ENCODE measurements around the gene CARD8. TPM values are rescaled to one million over a fixed set of nuclear protein-coding genes. Genes with fewer than 3 reads are reported as not detected.

Gene CARD8
- total RNA-seq, 1 donor from 2014 or later: 22.9 TPM

DNA sequence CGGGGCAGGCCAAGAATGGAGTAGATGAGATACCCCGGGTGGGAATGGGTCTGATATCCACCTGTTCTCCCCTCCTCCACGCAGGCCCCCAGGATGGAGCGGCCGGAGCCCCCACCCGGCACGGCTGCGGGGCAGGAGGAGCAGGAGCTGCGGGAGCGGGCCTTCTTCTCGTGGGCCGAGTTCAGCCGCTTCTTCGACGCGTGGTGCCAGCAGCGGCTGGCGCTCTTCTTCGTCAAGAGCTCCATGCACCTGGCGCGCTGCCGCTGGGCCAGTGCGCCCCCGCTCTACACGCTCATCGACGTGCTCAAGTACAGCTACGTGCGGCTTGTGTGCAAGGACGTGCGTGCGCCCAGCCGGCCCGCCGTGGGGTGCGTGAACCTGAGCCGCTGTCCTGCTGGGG lies 84.0 kb downstream of the CARD8 start:
- no peak for DNase-seq (ENCODE audit: low spot score)

DNA sequence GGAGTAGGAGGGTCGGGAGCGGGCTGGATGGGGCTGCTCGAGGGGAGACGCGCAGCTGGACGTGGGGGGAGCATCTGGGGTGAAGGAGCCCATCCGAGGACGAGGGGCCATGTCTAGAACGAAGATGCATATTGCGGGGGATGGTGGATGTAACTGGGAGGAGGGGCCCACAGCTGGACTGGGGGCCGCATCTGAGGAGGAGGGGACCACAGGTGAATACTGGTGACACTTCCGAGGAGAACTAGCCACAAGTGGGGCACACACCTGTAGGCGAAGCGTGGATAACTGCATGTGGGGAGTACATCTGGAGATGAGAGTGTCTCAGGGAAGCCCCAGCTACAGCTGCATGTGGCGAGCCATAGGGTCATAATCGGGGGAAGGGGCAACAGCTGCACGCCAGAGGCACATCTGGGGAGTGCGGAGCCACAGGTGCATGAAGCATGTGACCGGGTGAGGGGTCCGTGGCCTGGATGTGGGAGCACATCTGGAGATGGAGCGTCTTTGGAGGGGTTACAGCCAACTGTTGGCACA lies 84.8 kb downstream of the CARD8 start:
- DNase-seq (ENCODE audit: low spot score): no peak

DNA sequence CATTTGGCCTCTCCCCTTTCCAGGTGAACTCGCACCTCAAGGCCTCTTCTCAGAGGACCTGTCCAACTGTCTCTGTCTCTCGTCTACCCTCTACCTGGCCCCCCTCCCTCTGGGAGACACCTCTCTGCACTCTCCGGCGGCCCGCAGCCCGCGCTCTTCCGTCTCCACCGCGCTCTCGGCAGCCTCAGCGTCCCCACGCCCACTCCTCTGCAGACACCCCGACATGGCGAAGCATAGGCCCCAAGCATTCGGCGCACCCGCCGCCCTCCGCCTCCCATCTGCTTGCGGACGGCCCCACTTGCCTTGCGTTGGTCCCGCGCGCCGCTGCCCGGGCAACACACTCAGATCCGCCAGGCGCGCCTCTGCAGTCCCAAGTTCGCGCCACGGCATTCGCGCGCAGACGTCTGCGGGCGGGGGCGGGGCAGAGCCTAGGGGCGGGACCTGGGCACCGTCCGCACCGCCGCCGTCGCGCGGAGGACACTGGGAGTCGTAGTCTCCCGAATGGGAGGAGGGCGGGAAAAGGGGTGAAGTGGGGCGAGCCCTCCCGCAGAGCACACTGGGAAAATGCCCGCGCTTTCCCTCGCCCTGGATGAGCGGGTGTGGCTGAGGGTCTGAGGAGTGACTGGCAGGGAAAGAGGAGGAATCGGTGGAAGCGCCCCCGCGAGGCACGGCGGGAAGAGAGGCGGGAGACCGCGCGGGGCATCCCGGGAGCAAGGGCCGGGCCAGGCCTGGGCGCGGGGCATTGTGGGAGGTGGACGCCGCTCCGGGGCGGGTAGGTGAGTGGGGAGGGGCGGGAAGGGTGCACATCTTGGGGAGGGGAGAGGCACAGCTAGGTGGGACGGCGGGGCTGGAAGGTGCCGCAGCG lies 85.5 kb downstream of the CARD8 start, which contains the start of the genes LIG1 and ZSWIM9:
LIG1 (minus strand) TSS at position 406 of the 865 bp plus-strand sequence. CDS start 4,778 bp downstream, outside the sequence.
ZSWIM9 (plus strand) TSS at position 742 of the 865 bp plus-strand sequence. CDS start 1,123 bp downstream, outside the sequence.
- DNase-seq (ENCODE audit: low spot score): peak; percentile 99

DNA sequence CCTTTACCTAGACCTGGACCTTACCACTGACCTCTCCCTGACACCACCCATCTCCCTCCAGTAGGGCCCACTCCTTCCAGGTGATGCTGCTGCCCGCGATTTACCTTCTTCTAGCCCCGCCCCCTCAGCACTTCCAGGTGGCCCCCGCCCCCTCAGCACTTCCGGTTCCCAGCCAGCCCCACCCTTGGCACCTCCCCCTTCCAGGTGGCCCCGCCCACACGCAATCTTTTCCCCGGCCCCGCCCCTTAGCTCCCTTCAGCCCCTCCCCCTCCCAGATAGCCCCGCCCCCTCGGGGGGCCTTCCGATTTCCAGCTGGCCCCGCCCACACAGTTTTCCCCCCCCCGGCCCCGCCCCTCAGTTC lies 86.2 kb downstream of the CARD8 start:
- DNase-seq (ENCODE audit: low spot score): peak; percentile 44

DNA sequence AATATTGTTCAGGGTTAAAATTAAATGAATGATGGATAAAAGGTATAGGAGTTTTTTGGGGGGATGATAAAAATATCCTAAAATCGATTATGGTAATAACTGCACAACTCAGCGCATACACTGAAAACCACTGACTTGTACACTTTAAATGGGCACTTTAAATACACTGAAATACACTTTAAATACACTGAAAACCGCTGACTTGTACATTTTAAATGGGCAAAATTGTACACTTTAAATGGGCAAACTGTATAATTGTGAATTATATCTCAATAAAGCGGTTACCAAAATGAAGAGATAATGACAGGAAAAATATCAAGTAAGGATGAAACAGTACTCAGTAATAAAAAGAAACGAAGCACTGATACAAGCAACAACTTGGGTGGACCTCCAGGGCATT lies 87.0 kb downstream of the CARD8 start:
- no peak for DNase-seq (ENCODE audit: low spot score)

DNA sequence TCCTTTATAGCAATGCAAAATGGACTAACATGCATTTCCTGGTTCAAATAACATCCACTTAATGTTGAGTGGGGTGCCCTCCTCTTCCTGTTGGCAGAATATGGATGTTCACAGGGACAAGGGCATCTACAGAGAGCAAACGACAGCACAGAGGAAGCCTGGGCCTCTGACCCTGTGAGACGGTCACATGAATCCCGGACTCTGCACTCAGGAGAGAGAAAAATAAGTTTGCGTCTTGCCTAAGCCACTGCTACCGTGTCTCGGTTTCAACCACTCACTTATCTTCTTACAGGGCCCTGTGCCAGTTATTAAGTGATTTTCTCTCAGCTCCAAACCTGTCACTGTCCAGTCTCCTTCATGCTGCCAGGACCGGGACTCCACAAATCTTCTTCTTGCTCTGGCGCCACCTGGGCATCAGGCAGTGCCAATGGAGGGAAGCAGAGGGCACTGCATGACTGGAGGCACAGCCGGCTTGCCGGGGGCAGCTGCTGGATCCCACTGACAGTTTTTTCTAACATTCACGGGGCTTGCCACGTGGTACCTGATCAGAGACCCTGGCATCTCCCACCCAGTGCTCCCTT lies 97.4 kb downstream of the CARD8 start:
- no peak for DNase-seq (ENCODE audit: low spot score)

Other genes with a start within 250 kb of the CARD8 start
- gene CABP5, start 211.8 kb downstream of the CARD8 start, total RNA-seq (ENCODE audit: insufficient read depth, low replicate concordance): 11.8 TPM
- gene PLA2G4C, start 145.1 kb downstream of the CARD8 start, total RNA-seq (ENCODE audit: insufficient read depth, low replicate concordance): 9.1 TPM
- 14.9 TPM for gene LIG1, start 85.6 kb downstream of the CARD8 start, total RNA-seq (ENCODE audit: insufficient read depth, low replicate concordance)
- 1.9 TPM for gene ZSWIM9, start 85.2 kb downstream of the CARD8 start, total RNA-seq (ENCODE audit: insufficient read depth, low replicate concordance)
- gene ZNF114, start 14.2 kb upstream of the CARD8 start, total RNA-seq (ENCODE audit: insufficient read depth, low replicate concordance): 3.4 TPM
- gene EMP3, start 69.6 kb upstream of the CARD8 start, total RNA-seq (ENCODE audit: insufficient read depth, low replicate concordance): 35.4 TPM
- 14.4 TPM for gene TMEM143, start 108.0 kb upstream of the CARD8 start, total RNA-seq (ENCODE audit: insufficient read depth, low replicate concordance)
- not detected for gene SYNGR4, start 108.5 kb upstream of the CARD8 start, total RNA-seq (ENCODE audit: insufficient read depth, low replicate concordance)
- gene KDELR1, start 135.6 kb upstream of the CARD8 start, total RNA-seq (ENCODE audit: insufficient read depth, low replicate concordance): 47.7 TPM
- gene GRIN2D, start 137.8 kb upstream of the CARD8 start, total RNA-seq (ENCODE audit: insufficient read depth, low replicate concordance): 4.3 TPM
- gene GRWD1, start 190.1 kb upstream of the CARD8 start, total RNA-seq (ENCODE audit: insufficient read depth, low replicate concordance): 19.0 TPM
- 0.48 TPM for gene KCNJ14, start 199.7 kb upstream of the CARD8 start, total RNA-seq (ENCODE audit: insufficient read depth, low replicate concordance)
- gene CYTH2, start 213.5 kb upstream of the CARD8 start, total RNA-seq (ENCODE audit: insufficient read depth, low replicate concordance): 20.0 TPM